Amniotic stem cell (primary cell): ENCODE measurements around the gene TIA1.
"Not testable (repeated sequence)": the region's sequence is repeated elsewhere in the genome, so short reads cannot be mapped to it uniquely, and the experiment has no call there.

Experiments used
- DNase-seq: peaks from one replicate; lab custom pipeline; 2025; lab: John Stamatoyannopoulos, UW

Gene TIA1, protein sequence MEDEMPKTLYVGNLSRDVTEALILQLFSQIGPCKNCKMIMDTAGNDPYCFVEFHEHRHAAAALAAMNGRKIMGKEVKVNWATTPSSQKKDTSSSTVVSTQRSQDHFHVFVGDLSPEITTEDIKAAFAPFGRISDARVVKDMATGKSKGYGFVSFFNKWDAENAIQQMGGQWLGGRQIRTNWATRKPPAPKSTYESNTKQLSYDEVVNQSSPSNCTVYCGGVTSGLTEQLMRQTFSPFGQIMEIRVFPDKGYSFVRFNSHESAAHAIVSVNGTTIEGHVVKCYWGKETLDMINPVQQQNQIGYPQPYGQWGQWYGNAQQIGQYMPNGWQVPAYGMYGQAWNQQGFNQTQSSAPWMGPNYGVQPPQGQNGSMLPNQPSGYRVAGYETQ

DNA sequence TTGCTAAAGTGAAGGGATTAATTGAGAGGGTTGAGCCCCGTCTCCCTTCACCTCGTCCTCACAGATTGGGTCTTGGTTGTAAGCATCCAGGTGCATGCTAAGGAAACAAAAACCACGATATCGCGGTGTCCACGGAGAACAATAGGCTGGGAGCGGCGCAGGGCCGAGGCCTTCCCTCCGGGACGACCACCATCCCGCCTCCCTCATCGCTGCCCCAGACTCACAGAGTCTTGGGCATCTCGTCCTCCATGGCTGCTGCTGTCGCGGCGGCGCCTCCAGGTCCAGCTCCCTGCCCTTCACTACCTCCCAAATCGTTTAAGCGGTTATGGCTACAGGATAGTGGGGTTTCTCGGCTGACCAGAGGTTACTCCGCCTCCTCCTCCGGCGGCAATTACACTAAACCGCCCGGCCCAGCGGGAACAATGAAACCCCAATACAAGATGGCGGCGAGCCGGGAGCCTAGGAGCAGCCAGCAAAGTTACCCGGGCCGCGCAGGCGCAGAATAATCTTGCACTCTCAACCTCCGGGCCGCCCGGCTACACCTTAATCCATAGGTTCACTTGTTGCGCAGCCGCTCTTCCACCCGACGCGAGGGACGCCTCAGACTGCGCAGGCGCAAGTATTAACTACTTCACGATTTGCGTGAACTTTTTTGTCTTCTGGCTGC is at the start of gene TIA1:
Gene TIA1, minus strand, starts transcription at position 448 of the 667 bp plus-strand sequence. Its CDS starts 198 bp downstream, at position 250.
- DNase-seq: peak; percentile 97

DNA sequence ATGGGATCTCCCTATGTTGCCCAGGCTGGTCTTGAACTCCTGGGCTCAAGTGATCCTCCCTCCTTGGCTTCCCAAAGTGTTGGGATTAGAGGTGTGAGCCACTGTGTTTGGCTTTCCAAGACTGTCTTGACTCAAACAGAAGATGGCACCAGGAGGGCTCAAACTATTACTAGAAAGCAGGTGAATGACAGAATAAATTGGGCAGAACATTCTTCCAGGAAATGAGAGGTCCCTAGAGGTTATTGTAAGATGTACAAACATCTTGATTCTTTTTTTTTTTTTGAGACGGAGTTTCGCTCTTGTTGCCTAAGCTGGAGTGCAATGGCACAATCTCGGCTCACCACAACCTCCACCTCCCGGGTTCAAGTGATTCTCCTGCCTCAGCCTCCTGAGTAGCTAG is 49.4 kb upstream of the TIA1 start:
- DNase-seq: not testable (repeated sequence)

DNA sequence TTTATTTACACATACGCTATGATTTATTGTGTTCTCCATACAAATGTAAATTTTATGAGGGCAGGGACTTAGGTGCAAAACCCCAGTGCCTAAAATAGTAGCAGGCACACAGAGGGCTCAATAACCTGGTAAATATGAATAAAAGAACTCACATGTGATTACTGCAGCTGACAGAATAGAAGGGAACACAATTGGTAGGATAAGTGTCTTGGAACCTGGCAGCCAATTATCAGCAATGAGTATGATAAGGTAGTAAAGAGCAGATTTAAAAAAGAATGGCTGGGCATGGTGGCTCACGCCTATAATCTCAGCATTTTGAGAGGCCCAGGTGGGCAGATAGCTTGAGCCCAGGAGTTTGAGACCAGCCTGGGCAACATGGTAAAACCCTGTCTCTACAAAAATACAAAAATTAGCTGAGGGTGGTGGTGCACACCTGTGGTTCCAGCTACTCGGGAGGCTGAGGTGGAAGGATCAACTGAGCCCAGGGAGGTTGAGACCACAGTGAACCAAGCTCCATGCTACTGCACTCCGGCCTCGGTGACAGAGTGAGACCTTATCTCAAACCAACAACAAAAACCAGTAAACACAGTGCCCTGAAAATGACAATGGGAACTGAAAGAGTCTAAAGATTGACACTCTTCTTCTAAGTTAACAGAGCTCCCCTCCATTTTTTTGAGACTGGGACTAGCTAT is 35.2 kb upstream of the TIA1 start:
- no peak for DNase-seq

DNA sequence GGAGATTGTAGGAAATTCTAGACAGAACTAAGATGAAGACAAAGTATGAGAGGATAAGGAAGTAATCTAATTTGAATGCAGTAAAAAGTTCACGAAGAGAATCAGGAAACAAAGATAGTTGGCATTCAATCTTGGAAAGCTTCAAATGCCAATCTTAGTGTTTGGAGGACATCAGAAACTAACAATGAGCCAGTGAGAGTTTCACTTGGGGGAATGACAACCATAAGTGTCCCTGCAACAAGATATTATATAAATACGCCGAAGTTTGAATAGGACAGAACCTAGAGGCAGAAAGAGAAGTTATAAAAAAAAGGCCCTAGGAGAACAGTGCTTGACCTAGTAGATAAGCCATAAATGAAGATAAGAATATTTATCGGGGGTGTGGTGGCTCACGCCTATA is 34.0 kb upstream of the TIA1 start:
- no peak for DNase-seq

DNA sequence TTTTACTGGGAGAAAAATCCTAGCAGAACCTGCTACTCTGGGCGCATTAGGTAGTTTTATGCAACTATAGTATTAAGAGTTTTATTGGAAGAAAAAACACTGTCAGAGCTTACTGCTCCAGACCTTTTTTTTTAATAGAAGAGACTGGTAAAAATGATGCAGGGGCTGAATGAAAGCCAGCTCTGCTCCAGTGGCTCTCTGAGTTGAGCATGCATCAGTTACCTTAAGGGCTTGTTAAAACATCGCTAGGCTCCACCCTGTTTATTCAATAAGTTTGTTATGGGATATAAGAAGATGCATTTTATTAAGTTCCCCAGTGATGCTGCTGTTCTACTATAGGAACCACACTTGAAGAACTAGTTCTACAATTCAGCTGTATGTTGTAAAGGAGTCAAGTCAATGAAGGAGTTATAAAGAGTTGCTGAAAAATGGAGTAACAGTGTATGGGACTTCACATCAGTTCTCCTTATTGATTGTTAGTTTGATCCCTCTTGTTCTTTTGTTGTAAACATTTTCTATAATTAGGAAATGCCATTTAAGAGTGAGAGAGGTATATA is 31.9 kb upstream of the TIA1 start:
- no peak for DNase-seq

DNA sequence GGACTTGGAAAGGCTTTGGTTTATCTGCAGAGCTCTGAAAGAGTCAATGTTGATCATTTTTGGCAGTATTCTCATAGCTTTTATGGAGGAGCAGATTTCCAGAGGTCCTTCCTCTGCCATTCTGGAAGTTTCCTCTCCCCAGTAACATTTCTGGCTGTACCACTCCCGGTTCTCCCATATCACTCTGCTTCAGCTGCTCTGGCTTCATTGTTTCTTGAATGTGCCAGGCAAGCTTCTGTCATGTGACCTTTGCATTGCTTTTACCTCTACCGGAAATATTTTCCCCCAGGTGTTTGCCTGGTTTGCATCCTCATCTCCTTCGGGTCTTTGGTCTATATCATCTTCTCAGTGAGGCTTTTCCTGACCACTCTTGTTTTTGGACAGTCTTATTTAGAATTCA is 21.9 kb upstream of the TIA1 start:
- DNase-seq: no peak

DNA sequence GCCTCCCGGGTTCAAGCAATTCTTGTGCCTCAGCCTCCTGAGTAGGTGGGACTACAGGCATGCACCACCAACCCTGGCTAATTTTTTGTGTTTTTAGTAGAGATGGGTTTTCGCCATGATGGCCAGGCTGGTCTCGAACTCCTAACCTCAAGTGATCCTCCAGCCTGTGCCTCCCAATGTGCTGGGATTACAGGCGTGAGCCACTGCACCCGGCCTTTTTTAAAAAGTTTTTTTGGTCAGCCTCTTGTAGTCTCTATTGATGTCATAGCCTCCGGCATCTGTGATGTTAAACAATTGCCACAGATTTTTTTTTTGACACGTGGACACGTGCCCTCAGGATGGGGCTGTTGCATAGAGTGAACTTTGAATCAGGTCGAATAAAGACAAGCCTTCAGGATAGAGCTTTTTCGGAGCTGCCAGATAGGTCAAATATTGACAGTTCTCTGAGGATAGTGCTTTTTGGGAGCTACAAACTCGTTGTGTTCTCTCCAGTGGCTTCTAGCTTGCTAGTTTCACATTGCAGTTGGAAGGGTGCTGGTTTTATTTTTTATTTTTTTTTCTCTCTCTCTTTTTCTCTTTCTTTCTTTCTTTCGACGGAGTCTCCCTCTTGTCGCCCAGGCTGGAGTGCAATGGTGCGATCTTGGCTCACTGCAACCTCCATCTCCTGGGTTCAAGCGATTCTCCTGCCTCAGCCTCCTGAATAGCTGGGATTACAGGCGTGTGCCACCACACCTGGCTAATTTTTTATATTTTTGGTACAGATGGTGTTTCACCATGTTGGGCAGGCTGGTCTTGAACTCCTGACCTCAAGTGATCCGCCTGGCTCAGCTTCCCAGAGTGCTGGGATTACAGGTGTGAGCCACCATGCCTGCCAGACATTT is 21.2 kb upstream of the TIA1 start:
- not testable (repeated sequence) for DNase-seq

DNA sequence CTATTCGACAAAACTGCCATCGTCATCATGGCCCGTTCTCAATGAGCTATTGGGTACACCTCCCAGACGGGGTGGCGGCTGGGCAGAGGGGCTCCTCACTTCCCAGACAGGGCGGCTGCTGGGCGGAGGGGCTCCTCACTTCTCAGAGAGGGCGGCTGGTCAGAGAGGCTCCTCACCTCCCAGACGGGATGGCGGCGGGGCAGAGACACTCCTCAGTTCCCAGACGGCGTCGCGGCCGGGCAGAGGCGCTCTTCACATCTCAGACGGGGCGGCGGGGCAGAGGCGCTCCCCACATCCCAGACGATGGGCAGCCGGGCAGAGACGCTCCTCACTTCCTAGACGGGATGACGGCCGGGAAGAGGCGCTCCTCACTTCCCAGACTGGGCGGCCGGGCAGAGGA is 18.5 kb upstream of the TIA1 start:
- DNase-seq: not testable (repeated sequence)

DNA sequence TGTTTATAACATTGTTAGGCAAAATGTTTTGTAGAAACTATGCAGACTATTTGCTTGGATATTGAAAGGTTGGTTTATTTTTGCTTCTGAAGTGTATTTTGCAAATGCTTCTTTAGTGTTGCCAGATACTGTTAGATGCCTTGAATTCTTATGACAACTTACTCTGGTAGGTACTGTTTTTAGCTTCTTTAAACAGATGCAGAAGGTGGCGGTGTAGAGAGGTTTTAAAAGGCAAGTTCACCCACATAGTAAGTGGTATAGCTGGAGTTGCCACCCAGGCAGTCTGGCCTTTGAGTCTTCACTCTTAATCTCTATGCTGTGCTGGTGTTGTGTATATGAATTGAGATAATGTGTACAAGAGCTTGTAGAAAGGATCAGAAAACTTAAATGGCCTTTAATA is 13.1 kb upstream of the TIA1 start:
- DNase-seq: no peak

DNA sequence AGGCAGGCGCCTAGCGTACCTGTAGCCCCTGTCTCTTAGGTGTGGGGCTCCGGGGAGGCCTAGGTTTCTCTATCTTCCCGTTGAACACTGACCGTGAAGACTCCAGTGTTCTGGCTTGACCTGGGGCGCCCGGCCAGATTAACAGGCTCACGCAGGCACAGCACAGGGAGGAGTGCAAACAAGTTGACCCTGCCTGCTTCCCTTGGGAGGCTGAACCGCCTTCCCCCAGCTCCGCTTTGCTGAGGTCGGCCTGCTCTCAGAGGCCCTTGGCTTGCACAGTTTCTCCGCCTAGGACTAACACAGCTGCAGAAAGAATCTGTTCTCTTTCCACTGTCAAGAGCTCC is 10.1 kb upstream of the TIA1 start:
- no peak for DNase-seq

DNA sequence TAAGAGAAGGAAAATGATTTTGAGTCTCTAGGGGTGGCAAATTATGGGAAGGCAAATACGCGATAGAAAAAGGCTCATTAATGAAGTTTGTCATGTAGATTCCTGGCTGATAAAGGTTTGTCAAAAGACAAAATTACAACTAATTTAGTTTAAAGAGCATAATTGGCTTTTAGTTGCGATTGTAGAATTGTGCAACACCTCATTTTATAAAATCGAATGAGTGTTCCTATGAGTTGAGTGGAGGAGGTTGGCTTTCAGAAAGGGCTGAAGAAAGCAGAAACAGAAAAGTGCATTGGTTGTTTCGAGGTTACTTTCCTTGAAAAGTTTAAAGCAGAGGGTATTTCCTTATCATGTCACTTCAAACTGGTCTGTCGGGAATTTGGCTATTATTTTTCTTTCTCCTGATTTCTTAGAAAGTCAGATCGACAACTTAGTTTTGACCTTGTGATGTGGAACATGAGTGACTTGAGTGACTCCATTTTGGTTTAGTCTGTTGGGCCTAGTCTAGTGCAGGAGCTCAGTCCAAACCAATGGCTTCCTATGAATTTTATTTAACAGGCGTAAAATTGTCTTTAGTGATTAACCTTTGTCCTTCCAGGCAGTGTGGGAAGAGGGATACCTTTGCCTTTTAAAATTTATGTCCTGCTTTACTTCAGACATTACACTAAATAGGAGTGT is 7.3 kb upstream of the TIA1 start:
- DNase-seq: no peak

DNA sequence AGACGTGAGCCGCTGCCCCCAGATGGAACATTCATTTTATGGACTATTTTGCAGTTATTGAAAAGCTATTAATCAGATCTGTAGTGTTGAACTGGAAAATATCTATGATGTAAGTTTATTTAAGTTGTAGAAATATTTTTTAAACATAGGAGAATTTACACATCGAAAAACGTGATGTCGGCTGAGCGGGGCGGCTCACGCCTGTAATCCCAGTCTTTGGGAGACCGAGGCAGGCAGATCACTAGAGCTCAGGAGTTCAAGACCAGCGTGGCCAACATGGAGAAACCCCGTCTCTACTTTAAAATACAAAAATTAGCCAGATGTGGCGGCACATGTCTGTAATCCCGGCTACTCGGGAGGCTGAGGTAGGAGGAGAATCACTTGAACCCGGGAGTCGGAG is 2.0 kb upstream of the TIA1 start:
- no peak for DNase-seq

DNA sequence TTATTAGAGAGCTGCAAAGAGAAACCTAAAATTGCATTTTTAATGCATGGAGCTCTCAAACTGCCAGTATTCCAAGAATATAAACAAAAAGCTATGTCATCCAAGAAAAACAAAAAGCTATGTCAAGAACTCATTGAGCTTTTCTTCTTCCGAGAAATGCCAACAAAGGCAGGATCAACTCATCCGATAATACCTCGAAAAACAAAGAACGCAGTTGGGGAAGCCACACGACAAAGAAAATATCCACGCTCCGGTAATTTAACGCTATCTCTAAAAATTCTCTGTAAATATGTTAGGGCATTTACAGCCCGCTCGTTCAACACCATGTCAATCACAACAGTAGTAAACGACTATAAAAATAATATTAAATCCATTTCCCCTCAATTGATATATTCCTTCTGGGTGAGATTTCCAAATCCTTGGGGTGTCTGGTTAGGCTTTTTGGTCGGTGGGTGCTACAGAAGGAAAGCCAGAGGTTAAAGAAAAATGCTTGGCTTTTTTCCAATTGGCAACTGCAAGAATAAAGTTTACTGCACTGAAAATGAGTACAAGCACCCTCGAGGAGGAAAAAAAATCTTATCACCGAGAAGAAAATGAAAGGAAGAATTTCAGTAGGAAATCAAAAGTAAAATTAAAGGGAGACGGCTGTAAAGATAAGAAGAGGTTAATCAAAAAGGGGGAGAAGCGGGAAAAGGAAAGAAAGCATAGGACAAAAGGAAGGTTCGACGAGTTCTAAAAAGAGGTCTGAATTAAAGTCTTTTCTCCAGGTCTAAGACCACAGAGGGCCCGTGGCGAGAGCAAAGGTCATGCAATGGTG is 856 bp downstream of the TIA1 start:
- DNase-seq: no peak

DNA sequence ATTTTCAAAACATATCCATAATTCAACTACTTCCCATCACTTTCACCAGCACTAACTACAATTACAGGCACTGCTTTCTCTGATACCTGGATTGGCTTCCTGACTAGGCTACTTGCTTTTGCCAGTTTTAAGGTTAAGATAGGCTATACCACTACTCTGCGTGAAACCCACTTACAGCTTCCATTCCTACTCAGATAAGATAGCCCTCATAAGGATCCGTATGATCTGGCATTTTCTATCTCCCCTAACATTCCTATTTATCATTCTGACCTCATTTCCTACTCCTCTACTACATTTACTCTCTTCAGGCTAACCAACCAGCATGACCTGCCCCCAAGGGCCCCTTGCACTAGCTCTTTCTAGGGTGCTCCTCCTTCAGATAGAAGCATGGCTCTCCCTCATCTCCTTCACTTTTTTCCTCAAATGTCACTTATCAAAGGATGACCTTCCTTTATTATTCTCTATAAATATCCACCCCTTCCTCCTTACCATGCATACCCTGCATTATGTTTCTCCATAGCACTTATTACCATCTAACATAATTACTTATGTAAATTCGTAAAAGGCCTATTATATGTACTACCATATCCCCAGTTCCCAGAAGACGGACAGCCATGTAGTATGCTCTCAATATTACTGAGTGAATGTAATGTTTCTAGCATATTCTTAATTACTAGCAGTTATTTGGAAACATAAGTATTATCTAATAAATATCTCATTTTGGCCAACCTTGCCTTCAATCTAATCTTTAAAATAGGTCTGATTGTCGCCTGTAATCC is 4.4 kb downstream of the TIA1 start:
- no peak for DNase-seq

DNA sequence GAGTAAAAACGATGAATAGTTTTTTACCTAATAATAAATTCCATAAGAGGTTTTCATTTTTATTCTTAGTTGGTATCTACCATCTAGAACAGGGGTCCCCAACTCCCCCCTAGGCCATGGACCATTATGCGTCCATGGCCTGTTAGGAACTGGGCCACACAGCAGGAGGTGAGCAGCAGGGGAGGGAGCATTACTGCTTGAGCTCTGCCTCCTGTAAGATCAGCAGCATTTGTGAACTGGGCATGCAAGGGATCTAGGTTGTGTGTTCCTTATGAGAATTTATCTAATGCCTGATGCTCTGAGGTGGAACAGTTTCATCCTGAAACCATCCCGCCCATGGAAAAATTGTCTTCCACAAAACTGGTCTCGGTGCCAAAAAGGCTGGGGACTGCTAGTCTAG is 5.9 kb downstream of the TIA1 start:
- DNase-seq: no peak

DNA sequence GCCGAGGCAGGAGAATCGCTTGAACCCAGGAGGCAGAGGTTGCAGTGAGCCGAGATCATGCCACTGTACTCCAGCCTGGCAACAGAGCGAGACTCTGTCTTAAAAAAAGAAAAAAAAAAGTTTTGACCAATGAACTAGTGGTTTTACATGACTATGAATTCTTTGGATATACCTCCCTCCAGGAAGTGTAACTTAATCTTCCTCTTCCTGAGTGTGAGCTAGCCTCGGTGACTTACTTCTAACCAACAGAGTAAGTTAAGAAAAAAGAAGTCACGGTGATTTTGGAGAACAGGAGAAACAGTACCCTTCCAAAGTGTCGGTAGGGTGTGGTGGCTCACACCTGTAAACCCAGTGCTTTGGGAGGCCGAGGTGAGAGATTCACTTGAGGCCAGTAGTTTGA is 7.1 kb downstream of the TIA1 start:
- no peak for DNase-seq

DNA sequence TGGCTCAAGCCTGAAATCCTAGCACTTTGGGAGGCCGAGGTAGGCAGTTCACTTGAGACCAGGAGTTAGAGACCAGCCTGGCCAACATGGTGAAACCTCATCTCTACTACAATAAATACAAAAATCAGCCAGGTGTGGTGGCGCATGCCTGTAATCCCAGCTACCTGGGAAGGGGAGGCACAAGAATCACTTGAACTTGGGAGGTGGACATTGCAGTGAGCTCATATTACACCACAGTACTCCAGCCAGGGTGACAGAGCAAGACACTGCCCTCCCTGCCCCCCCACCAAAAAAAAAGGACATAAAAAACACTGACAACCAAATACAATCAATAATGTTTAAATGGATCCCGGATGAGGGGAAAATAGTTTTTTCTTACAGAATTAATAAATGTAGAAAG is 7.8 kb downstream of the TIA1 start:
- DNase-seq: no peak

DNA sequence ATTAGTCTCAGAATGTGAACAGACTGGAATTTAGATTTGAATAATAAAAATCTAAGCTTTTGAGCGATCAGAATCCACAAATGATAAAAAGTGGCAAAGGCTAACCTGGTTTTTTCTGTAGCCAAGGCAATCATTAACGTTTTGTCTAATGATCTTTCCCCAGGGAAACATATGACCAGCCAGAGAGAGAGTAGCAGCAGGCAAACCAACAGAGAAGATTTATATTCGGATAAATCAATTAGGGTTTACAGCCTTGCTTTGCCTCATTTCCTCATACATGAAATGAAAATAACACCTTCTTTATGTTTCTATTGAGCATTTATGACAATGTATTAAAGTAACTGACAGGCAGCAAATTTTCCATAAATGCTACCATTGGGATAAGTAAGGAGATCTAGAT is 14.5 kb downstream of the TIA1 start:
- DNase-seq: no peak

DNA sequence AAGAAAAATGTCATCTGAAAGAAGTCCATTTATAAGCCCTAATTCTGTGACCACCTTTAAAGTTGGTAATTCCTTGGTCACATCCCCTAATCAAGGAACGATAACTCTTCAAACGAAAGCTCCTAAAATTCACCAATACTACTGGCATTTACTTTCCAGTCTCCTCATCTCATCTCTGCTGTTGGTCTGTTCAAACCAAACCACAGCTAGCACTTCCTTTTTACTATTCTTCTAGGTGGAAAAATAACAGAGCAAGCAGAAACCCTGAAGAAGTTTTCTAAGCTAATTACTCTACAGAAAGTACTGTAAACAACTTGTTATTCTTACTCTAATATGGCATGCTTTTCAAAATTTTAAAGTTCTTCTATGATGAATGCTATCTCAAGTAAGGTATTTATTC is 21.6 kb downstream of the TIA1 start:
- no peak for DNase-seq

DNA sequence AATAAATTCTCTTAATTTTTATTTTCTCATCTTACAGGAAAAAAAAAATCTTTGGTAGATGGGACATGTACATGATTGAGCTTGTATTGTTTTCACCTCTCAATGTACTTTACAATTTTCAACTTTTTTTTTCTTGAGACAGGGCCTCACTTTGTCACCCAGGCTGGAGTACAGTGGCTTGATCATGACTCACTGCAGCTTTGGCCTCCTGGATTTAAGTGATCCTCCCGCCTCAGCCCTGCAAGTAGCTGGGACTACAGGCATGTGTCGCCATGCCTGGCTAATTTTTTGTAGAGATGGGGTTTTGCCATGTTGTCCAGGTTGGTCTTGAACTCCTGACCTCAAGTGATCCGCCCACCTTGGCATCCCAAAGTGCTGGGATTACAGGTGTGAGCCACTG is 25.1 kb downstream of the TIA1 start:
- DNase-seq: not testable (repeated sequence)
